ENCODE results near the gene DMPK.
"Not testable (repeated sequence)": the region's sequence is repeated elsewhere in the genome, so short reads cannot be mapped to it uniquely, and the experiment has no call there.

The DMPK gene

DNA sequence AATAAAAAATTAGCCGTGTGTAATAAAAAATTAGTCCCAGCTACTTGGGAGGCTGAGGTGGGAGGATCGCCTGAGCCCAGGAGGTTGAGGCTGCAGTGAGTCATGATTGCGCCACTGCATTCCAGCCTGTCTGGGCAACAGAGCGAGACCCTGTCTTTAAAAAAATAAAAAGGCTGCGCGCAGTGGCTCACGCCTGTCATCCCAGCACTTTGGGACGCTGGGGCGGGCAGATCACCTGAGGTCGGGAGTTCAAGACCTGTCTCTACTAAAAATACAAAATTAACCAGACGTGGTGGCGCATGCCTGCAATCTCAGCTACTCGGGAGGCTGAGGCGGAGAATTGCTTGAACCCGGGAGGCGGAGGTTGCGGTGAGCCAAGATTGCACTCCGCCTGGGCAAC lies 53.6 kb downstream of the DMPK start:
- not testable (repeated sequence) for H3K27ac ChIP-seq (ENCODE audit: low read depth in 2 of 2, low read length in 2 of 2); H3K4me3 ChIP-seq (ENCODE audit: low read length in 2 of 2); H3K9ac ChIP-seq (ENCODE audit: low read depth in 1 of 2, low read length in 2 of 2); H3K27me3 ChIP-seq (ENCODE audit: control insufficient read depth in 2 of 2, insufficient read depth in 2 of 2, low read length in 2 of 2); H3K9me3 ChIP-seq (ENCODE audit: control insufficient read depth in 2 of 2, low read length in 2 of 2); H3K36me3 ChIP-seq (ENCODE audit: control insufficient read depth in 2 of 2, insufficient read depth in 2 of 2, low read length in 2 of 2)
- H3K4me1 ChIP-seq (ENCODE audit: control insufficient read depth in 2 of 2, insufficient read depth in 2 of 2, low read length in 2 of 2): peaks cover 7 to 11% of the 10 kb centered on the region in 2 donors

GRCh38 chr19:45720065-45720464 lies 62.2 kb downstream of the DMPK start:
- H3K36me3 ChIP-seq (ENCODE audit: control insufficient read depth in 2 of 2, insufficient read depth in 2 of 2, low read length in 2 of 2); H3K9me3 ChIP-seq (ENCODE audit: control insufficient read depth in 2 of 2, low read length in 2 of 2); H3K4me3 ChIP-seq (ENCODE audit: low read length in 2 of 2); H3K9ac ChIP-seq (ENCODE audit: low read depth in 1 of 2, low read length in 2 of 2); H3K27me3 ChIP-seq (ENCODE audit: control insufficient read depth in 2 of 2, insufficient read depth in 2 of 2, low read length in 2 of 2): not testable (repeated sequence)
- peak overlapping the region; percentile 82 to 88 for H3K27ac ChIP-seq (ENCODE audit: low read depth in 2 of 2, low read length in 2 of 2)
- peaks cover 17 to 36% of the 10 kb centered on the region in 2 donors for H3K4me1 ChIP-seq (ENCODE audit: control insufficient read depth in 2 of 2, insufficient read depth in 2 of 2, low read length in 2 of 2)

Data from mucosa of rectum (tissue), 2 donors.